Measurements from ENCODE around the gene GLCE.

The GLCE gene

GRCh38 chr15:69194854-69195253, 34.4 kb downstream of the GLCE start:
- DNase-seq (ENCODE audit: low read depth): no peak
- no peak for TF ChIP-seq CTCF (IDR thresholded peaks at IDR 0.05; ENCODE audit: low read depth, low read length, missing control alignments)
- H3K4me3 ChIP-seq (ENCODE audit: low read depth, low read length): no peak overlapping the region

DNA sequence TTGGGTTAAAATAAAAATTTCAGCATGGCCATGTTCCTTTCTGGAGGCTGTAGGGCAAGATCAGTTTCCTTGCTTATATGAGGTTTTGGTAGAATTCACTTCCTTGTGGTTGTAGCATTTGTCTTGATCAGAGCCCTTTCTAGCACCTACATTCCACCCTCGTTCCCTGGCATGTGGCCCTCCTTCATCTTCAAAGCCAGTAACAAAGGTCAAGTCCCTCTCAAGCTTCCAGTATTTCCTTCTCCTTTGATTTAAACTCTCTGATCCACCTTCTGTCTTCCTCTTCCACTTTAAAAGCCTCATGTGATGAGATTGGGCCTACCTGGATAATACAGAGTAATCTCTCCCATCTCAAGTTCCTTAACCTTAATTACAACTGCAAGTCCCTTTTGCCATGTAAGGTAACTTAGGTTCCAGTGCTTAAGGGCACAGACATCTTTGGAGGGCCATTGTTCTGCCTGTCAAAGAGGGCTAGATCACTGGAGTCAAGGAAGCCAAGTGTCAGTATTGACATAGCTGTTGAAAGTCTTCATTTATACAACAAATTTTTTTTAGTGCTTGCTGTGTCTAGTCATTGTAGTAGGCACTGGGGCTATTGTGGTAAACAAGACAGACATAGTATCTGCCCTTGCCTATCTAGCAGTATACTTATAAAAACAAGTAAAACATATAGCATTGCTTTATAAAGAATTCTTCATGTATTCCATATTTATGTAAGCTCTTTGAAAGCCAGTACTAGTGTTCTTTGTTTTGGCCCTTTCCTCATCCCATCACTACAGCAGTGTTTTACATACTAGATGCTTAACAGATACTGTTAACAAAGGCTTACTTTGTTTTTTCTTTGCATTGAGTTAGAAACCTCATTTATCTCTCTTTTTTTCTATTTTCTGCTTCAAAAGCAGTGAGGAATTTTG, 40.7 kb downstream of the GLCE start:
- TF ChIP-seq CTCF (IDR thresholded peaks at IDR 0.05; ENCODE audit: low read depth, low read length, missing control alignments): no peak

GRCh38 chr15:69206079-69206478, 45.6 kb downstream of the GLCE start:
- no peak overlapping the region for H3K4me3 ChIP-seq (ENCODE audit: low read depth, low read length)
- TF ChIP-seq CTCF (IDR thresholded peaks at IDR 0.05; ENCODE audit: low read depth, low read length, missing control alignments): no peak
- no peak for DNase-seq (ENCODE audit: low read depth)

More for the DNA sequence above, 40.7 kb downstream of the GLCE start:
- H3K4me3 ChIP-seq (ENCODE audit: low read depth, low read length): no peak overlapping the region
- no peak for DNase-seq (ENCODE audit: low read depth)

DNA sequence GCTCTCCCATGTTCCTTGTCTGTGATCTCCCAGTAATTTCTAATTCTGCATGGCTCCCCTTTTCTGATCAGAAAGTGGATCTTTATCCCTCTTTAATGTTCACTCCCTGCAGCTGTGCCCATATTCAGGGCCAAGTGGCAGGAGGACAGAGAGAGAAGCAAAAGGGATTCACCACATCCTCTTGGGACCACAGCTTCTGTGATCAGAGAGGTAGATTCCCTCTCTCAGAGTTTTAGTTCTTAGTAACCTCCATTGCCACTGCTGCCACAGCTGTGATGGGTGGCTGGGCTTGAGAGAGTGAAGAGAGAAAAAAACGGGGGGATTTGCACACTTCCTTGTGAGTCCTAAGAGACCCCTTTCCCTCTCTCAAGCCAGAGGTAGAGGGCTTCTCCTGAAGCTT, 49.2 kb downstream of the GLCE start:
- no peak for DNase-seq (ENCODE audit: low read depth)
- H3K4me3 ChIP-seq (ENCODE audit: low read depth, low read length): no peak overlapping the region
- TF ChIP-seq CTCF (IDR thresholded peaks at IDR 0.05; ENCODE audit: low read depth, low read length, missing control alignments): no peak

GRCh38 chr15:69210574-69210973, 50.1 kb downstream of the GLCE start:
- H3K4me3 ChIP-seq (ENCODE audit: low read depth, low read length): no peak overlapping the region
- TF ChIP-seq CTCF (IDR thresholded peaks at IDR 0.05; ENCODE audit: low read depth, low read length, missing control alignments): no peak
- no peak for DNase-seq (ENCODE audit: low read depth)

DNA sequence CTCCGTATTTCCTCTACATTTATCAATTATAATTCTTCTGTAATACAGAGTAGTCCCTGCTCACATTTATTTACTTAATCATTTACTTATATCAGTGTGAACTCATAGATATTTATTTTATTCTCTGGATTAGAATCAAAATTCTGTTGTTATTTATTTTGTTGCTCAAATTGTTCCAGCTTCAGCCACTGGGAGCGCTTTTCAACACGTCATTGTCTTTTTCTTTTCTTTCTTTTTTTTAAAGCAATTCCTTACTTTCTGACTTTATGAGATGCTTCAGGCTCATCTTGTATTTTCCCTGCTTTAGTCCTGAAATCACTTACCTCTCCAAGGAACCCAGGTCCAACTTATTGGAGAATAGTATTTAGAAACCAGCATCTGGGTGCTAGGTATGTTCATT, 53.4 kb downstream of the GLCE start:
- DNase-seq (ENCODE audit: low read depth): no peak
- TF ChIP-seq CTCF (IDR thresholded peaks at IDR 0.05; ENCODE audit: low read depth, low read length, missing control alignments): no peak
- H3K4me3 ChIP-seq (ENCODE audit: low read depth, low read length): no peak overlapping the region

All from GM12864 (cell line).